Liver (tissue), 9 donors: ENCODE data around the gene PLB1. TPM values are rescaled to one million over a fixed set of nuclear protein-coding genes. Genes with fewer than 3 reads are reported as not detected.

Experiments used
- DNase-seq: peaks from one replicate; pipeline ENCODE4 v3.0.0-alpha.2; 2017; ENCODE audit warnings: low spot score
- H3K27ac ChIP-seq, 2 donors: one replicate each; pipeline ENCODE4 v1.7.0; 2013; ENCODE audit warnings: inconsistent platforms in 2 of 2, low read length in 2 of 2, control low read depth in 1 of 2, low read depth in 1 of 2, mild to moderate bottlenecking in 1 of 2
- H3K27me3 ChIP-seq, 4 donors: one replicate each; pipeline versions ENCODE4 v1.6.1 to v1.7.0; 2013; ENCODE audit warnings: low read length in 3 of 4, inconsistent platforms in 1 of 4, mild to moderate bottlenecking in 1 of 4, moderate library complexity in 1 of 4; ENCODE audit not compliant: control insufficient read depth in 4 of 4, insufficient read depth in 4 of 4
- H3K36me3 ChIP-seq, 4 donors: one replicate each; pipeline versions ENCODE4 v1.6.1 to v1.7.0; 2013; ENCODE audit warnings: low read length in 3 of 4, mild to moderate bottlenecking in 3 of 4, low read depth in 1 of 4, moderate library complexity in 1 of 4; ENCODE audit not compliant: control insufficient read depth in 4 of 4, insufficient read depth in 3 of 4
- H3K4me1 ChIP-seq, 4 donors: one replicate each; pipeline versions ENCODE4 v1.6.1 to v1.7.0; 2013; ENCODE audit warnings: low read length in 3 of 4, mild to moderate bottlenecking in 3 of 4, moderate library complexity in 1 of 4; ENCODE audit not compliant: control insufficient read depth in 4 of 4, insufficient read depth in 4 of 4
- H3K4me3 ChIP-seq, 3 donors: one replicate each; pipeline versions ENCODE4 v1.6.1 to v1.7.0; 2013; ENCODE audit warnings: low read length in 3 of 3, control low read depth in 1 of 3, low read depth in 1 of 3, mild to moderate bottlenecking in 1 of 3
- H3K9ac ChIP-seq, 2 donors: one replicate each; pipeline ENCODE4 v1.7.0; 2013; ENCODE audit warnings: low read length in 2 of 2, mild to moderate bottlenecking in 2 of 2, moderate library complexity in 2 of 2, control low read depth in 1 of 2, low read depth in 1 of 2
- H3K9me3 ChIP-seq, 4 donors: one replicate each; pipeline versions ENCODE4 v1.6.1 to v1.7.0; 2013; ENCODE audit warnings: low read length in 3 of 4; ENCODE audit not compliant: control insufficient read depth in 4 of 4
- ATF3 ChIP-seq: IDR thresholded peaks from 2 replicates; pipeline ENCODE4 v1.6.1; 2016; ENCODE audit warnings: antibody characterized with exemption
- CTCF ChIP-seq: fragments of 150-350 bp; IDR thresholded peaks from 2 replicates; pipeline ENCODE4 v1.5.1; 2017; ENCODE audit warnings: improper control_type of control experiment, low read depth, low read length; ENCODE audit not compliant: missing input control
- EGR1 ChIP-seq, 2 donors: IDR thresholded peaks; 2 replicates each; pipeline ENCODE4 v1.6.1; 2016 to 2018; ENCODE audit warnings: antibody characterized with exemption in 2 of 2, low read depth in 2 of 2
- FOXA1 ChIP-seq: IDR thresholded peaks from 2 replicates; pipeline ENCODE4 v1.6.1; 2016; ENCODE audit warnings: antibody characterized with exemption
- FOXA2 ChIP-seq: IDR thresholded peaks from 2 replicates; pipeline ENCODE4 v1.6.1; 2016; ENCODE audit warnings: antibody characterized with exemption
- GABPA ChIP-seq, 2 donors: IDR thresholded peaks in 1 of 2; conservative IDR thresholded peaks in 1 of 2; 2 replicates each; pipeline ENCODE4 v1.6.1; 2016; ENCODE audit warnings: antibody characterized with exemption in 2 of 2, mild to moderate bottlenecking in 1 of 2, moderate library complexity in 1 of 2
- HNF4A ChIP-seq, 2 donors: conservative IDR thresholded peaks; 2 replicates each; pipeline ENCODE4 v1.6.1; 2016; ENCODE audit warnings: antibody characterized with exemption in 2 of 2, mild to moderate bottlenecking in 2 of 2
- HNF4G ChIP-seq: IDR thresholded peaks from 2 replicates; pipeline ENCODE4 v1.6.1; 2016; ENCODE audit warnings: antibody characterized with exemption
- JUND ChIP-seq, 2 donors: IDR thresholded peaks; 2 replicates each; pipeline ENCODE4 v1.6.1; 2016; ENCODE audit warnings: antibody characterized with exemption in 2 of 2
- MAX ChIP-seq: IDR thresholded peaks from 2 replicates; pipeline ENCODE4 v1.6.1; 2016; ENCODE audit warnings: antibody characterized with exemption
- NR2F2 ChIP-seq: IDR thresholded peaks from 2 replicates; pipeline ENCODE4 v1.6.1; 2016; ENCODE audit warnings: antibody characterized with exemption
- RAD21 ChIP-seq, 2 donors: IDR thresholded peaks; 2 replicates each; pipeline ENCODE4 v1.6.1; 2016; ENCODE audit warnings: antibody characterized with exemption in 2 of 2, mild to moderate bottlenecking in 2 of 2
- REST ChIP-seq: IDR thresholded peaks from 2 replicates; pipeline ENCODE4 v1.6.1; 2016; ENCODE audit warnings: antibody characterized with exemption, mild to moderate bottlenecking
- RXRA ChIP-seq, 2 donors: IDR thresholded peaks; 2 replicates each; pipeline ENCODE4 v1.6.1; 2017 to 2018; ENCODE audit warnings: antibody characterized with exemption in 2 of 2, mild to moderate bottlenecking in 1 of 2
- SP1 ChIP-seq: IDR thresholded peaks from 2 replicates; pipeline ENCODE4 v1.6.1; 2018; ENCODE audit warnings: antibody characterized with exemption, mild to moderate bottlenecking
- TAF1 ChIP-seq: conservative IDR thresholded peaks from 2 replicates; pipeline ENCODE4 v1.6.1; 2016; ENCODE audit warnings: antibody characterized with exemption, mild to moderate bottlenecking
- YY1 ChIP-seq: IDR thresholded peaks from 2 replicates; pipeline ENCODE4 v1.6.1; 2016; ENCODE audit warnings: antibody characterized with exemption, mild to moderate bottlenecking
- ZBTB33 ChIP-seq: IDR thresholded peaks from 2 replicates; pipeline ENCODE4 v1.6.1; 2016; ENCODE audit warnings: antibody characterized with exemption
- WGBS: extraction: QIAGEN DNeasy Blood & Tissue Kit; methylation state at CpG from one replicate; pipeline ENCODE4 v1.1.7; 2013; 5-methylcytosine and 5-hydroxymethylcytosine counted together
- polyA plus RNA-seq, 2 donors: library from polyadenylated mRNA; stranded (reverse) in 1 of 2; unstranded in 1 of 2; fragments of 200-250 nt in 1 of 2; fragments of >200 nt in 1 of 2; fragmentation: Nextera tagmentation in 1 of 2; extraction: Ambion mirVana in 1 of 2; gene quantifications; one replicate each; pipeline versions ENCODE4 v1.2.1 to v1.2.3, GENCODE V29; 2013 to 2015
- total RNA-seq, 2 donors: library from RNA; depleted of rRNA; stranded (reverse); fragments of >200 nt; gene quantifications; one replicate each; pipeline ENCODE4 v1.2.3, GENCODE V29; 2014
- donor health status: healthy.
- donor health status: healthy.
- donor health status: healthy.
- donor health status: healthy.
- donor health status: healthy.

PLB1 gene
- total and polyA plus RNA-seq, 4 donors: 0.58 to 4.5 (median 1.6) TPM

GRCh38 chr2:28640908-28641300 lies 145.0 kb downstream of the PLB1 start:
- Histone ChIP-seq H3K4me1 (peaks cover 2 to 14% (median 7%) of the 10 kb centered on the region in 4 donors), H3K36me3 (no peaks in the 10 kb centered on the region), H3K27ac (no peak overlapping the region), H3K9ac (no peak overlapping the region), H3K9me3 (no peaks in the 10 kb centered on the region), H3K27me3 (no peaks in the 10 kb centered on the region), H3K4me3 (no peak overlapping the region)
- TF ChIP-seq ATF3: no peak
- no peak for TF ChIP-seq MAX
- TF ChIP-seq EGR1 (IDR thresholded peaks at IDR 0.05; ENCODE audit: low read depth in 2 of 2): no peak
- TF ChIP-seq JUND (IDR thresholded peaks at IDR 0.05): no peak
- no peak for TF ChIP-seq REST
- TF ChIP-seq FOXA1: no peak
- no peak for TF ChIP-seq ZBTB33
- no peak for TF ChIP-seq TAF1
- no peak for TF ChIP-seq NR2F2
- no peak for TF ChIP-seq FOXA2
- TF ChIP-seq HNF4A (conservative IDR thresholded peaks at IDR 0.05): no peak
- no peak for TF ChIP-seq CTCF
- no peak for TF ChIP-seq HNF4G
- no peak for TF ChIP-seq RAD21 (IDR thresholded peaks at IDR 0.05)
- TF ChIP-seq RXRA (IDR thresholded peaks at IDR 0.05): no peak
- no peak for TF ChIP-seq YY1
- no peak for TF ChIP-seq GABPA (IDR thresholded peaks at IDR 0.05 in 1 of 2, conservative IDR thresholded peaks at IDR 0.05 in 1 of 2)
- TF ChIP-seq SP1: no peak
- WGBS: 95% methylated on average over 13 of the region's 13 CpGs
- DNase-seq: no peak
